Upper lobe of right lung (tissue), 1 donor: Measurements from ENCODE around the gene ST6GALNAC2. TPM values are rescaled to one million over a fixed set of nuclear protein-coding genes. Genes with fewer than 3 reads are reported as not detected.
A peak's percentile ranks its signal among the peaks of the same experiment; 100 is the strongest.

Source experiments
- ATAC-seq: fragments of 200-7000 bp; cut with Tn5 transposase; one replicate; pipeline ENCODE4 v1.9.1; 2020; ENCODE audit warnings: mild to moderate bottlenecking, moderate library complexity
- DNase-seq: peaks from one replicate; pipeline ENCODE4 v3.0.0-alpha.2; 2020
- H3K27ac ChIP-seq: fragments of 200-600 bp; one replicate; pipeline ENCODE4 v1.8.0; 2022
- H3K27me3 ChIP-seq: fragments of 200-600 bp; one replicate; pipeline ENCODE4 v1.8.0; 2022; ENCODE audit warnings: mild to moderate bottlenecking
- H3K36me3 ChIP-seq: fragments of 200-600 bp; one replicate; pipeline ENCODE4 v1.8.0; 2022
- H3K4me1 ChIP-seq: fragments of 200-600 bp; one replicate; pipeline ENCODE4 v1.8.0; 2022
- H3K4me3 ChIP-seq: fragments of 200-600 bp; one replicate; pipeline ENCODE4 v1.8.0; 2022; ENCODE audit warnings: mild to moderate bottlenecking
- H3K9me3 ChIP-seq: fragments of 200-600 bp; one replicate; pipeline ENCODE4 v1.8.0; 2022
- intact Hi-C: fragments of 100-400 bp; cut with DNase I; formaldehyde crosslinking; loops from one replicate; pipeline ENCODE4 v1.11.0; 2022
- total RNA-seq: library from RNA; stranded (reverse); fragmentation: NEBNext Ultra II Directional; extraction: Animal tissue kit (Norgen Biotek cat#: 25700); gene quantifications from one replicate; pipeline ENCODE4 v1.2.1, GENCODE V29; 2021
- TF ChIP-seq, protein P1 (sequence below): fragments of 200-600 bp; IDR thresholded peaks from one replicate; pipeline ENCODE4 v1.8.0; 2022; ENCODE audit warnings: antibody characterized with exemption
- donor health status: DM: no; HTN: yes; CAD: no; lungs with severe emphysema.

Gene ST6GALNAC2
- total RNA-seq, 1 donor from 2014 or later, result 24.5 TPM

- H3K4me1 ChIP-seq, result peaks cover 46% of the 10 kb centered on the region
- DNase-seq, result no peak
- no peaks in the 10 kb centered on the region for H3K9me3 ChIP-seq
These were observed 45.9 kb downstream of the ST6GALNAC2 start, which contains the start of gene PRCD for GRCh38 chr17:76539631-76540271. Gene PRCD, plus strand, starts transcription at chr17:76540044. Its CDS starts 98 bp downstream, at chr17:76540142.

GRCh38 chr17:76538941-76539570 lies 46.6 kb downstream of the ST6GALNAC2 start:
- H3K9me3 ChIP-seq, result no peaks in the 10 kb centered on the region
- H3K4me1 ChIP-seq, result peaks cover 39% of the 10 kb centered on the region
- ATAC-seq (no peak), DNase-seq (no peak)
- H3K4me3 ChIP-seq, result peak overlapping the region; percentile 53
- TF ChIP-seq, protein P1, sequence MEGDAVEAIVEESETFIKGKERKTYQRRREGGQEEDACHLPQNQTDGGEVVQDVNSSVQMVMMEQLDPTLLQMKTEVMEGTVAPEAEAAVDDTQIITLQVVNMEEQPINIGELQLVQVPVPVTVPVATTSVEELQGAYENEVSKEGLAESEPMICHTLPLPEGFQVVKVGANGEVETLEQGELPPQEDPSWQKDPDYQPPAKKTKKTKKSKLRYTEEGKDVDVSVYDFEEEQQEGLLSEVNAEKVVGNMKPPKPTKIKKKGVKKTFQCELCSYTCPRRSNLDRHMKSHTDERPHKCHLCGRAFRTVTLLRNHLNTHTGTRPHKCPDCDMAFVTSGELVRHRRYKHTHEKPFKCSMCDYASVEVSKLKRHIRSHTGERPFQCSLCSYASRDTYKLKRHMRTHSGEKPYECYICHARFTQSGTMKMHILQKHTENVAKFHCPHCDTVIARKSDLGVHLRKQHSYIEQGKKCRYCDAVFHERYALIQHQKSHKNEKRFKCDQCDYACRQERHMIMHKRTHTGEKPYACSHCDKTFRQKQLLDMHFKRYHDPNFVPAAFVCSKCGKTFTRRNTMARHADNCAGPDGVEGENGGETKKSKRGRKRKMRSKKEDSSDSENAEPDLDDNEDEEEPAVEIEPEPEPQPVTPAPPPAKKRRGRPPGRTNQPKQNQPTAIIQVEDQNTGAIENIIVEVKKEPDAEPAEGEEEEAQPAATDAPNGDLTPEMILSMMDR, result no peak
- H3K36me3 ChIP-seq, result no peaks in the 10 kb centered on the region
- intact Hi-C loops, result no loop called here
- peaks cover 4% of the 10 kb centered on the region for H3K27me3 ChIP-seq
- peak overlapping the region; percentile 49 for H3K27ac ChIP-seq

More at GRCh38 chr17:76539631-76540271, 45.9 kb downstream of the ST6GALNAC2 start, which contains the start of gene PRCD:
- intact Hi-C loops, result no loop called here
- H3K36me3 ChIP-seq, result no peaks in the 10 kb centered on the region
- H3K4me3 ChIP-seq, result peak within 1 kb of the TSS; percentile 43
- peak within 1 kb of the TSS; percentile 36 for H3K27ac ChIP-seq
- ATAC-seq, result no peak
- H3K27me3 ChIP-seq, result peaks cover 4% of the 10 kb centered on the region
- TF ChIP-seq, protein P1, result no peak

GRCh38 chr17:76538281-76538931 lies 47.3 kb downstream of the ST6GALNAC2 start:
- no peak for ATAC-seq
- peak; percentile 68 for DNase-seq
- Histone ChIP-seq H3K4me1 (peaks cover 32% of the 10 kb centered on the region), H3K27ac (peak overlapping the region; percentile 49), H3K36me3 (no peaks in the 10 kb centered on the region), H3K27me3 (peaks cover 4% of the 10 kb centered on the region), H3K4me3 (peak overlapping the region; percentile 53), H3K9me3 (no peaks in the 10 kb centered on the region)
- TF ChIP-seq, protein P1, result no peak
- intact Hi-C loops, result no loop called here

GRCh38 chr17:76537578-76538280 lies 47.9 kb downstream of the ST6GALNAC2 start, which contains the start of gene CYGB:
Gene CYGB, minus strand, starts transcription at chr17:76537709. Its CDS starts 167 bp downstream, at chr17:76537542.
- DNase-seq (peak; percentile 75), ATAC-seq (peak; percentile 35)
- H3K4me3 ChIP-seq, result peak within 1 kb of the TSS; percentile 53
- H3K4me1 ChIP-seq, result peaks cover 31% of the 10 kb centered on the region
- H3K27me3 ChIP-seq, result peaks cover 4% of the 10 kb centered on the region
- peak within 1 kb of the TSS; percentile 51 for H3K27ac ChIP-seq
- H3K9me3 ChIP-seq, result no peaks in the 10 kb centered on the region
- intact Hi-C loops, result no loop called here
- H3K36me3 ChIP-seq, result no peaks in the 10 kb centered on the region
- TF ChIP-seq, protein P1, result no peak

DNA sequence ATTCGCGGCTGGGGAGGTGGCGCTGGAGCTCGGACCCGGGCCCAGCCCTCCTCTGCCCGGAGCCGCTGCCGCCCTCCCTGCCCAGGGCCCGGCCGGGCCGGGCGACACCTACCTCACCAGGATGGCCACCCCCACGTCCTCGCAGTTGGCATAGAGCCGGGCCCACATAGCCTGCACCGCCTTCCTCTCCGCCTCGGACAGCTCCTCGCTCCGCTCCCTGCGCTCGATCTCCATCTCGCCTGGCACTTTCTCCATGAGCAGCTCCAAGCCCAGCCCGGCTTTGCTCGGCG lies 48.4 kb downstream of the ST6GALNAC2 start:
- Histone ChIP-seq H3K4me1 (peaks cover 31% of the 10 kb centered on the region), H3K27ac (peak overlapping the region; percentile 51), H3K27me3 (peaks cover 4% of the 10 kb centered on the region), H3K9me3 (no peaks in the 10 kb centered on the region), H3K36me3 (no peaks in the 10 kb centered on the region), H3K4me3 (peak overlapping the region; percentile 53)
- DNase-seq (peak; percentile 77), ATAC-seq (peak; percentile 28)
- TF ChIP-seq, protein P1, result no peak
- intact Hi-C loops, result no loop called here
